GM12873 (cell line): ENCODE results near the gene NOL4.

Experiments
- CTCF ChIP-seq: IDR thresholded peaks from 2 replicates; pipeline ENCODE4 v1.5.1; 2012; ENCODE audit warnings: low read depth, mild to moderate bottlenecking, moderate library complexity, low read length, control low read depth; ENCODE audit not compliant: insufficient read depth; ENCODE audit errors: missing control alignments

NOL4 gene

GRCh38 chr18:34224423-34225217, at the start of gene NOL4:
NOL4 (minus strand) TSS chr18:34224913; CDS start chr18:34223253, 1,660 bp downstream.
- peak; percentile 45 for TF ChIP-seq CTCF

- TF ChIP-seq CTCF, result no peak
Observed at GRCh38 chr18:34261865-34262780, 37.4 kb upstream of the NOL4 start.

- TF ChIP-seq CTCF, result no peak
Observed at GRCh38 chr18:34258176-34258575, 33.5 kb upstream of the NOL4 start.

- no peak for TF ChIP-seq CTCF
Observed at GRCh38 chr18:34251919-34252318, 27.2 kb upstream of the NOL4 start.

GRCh38 chr18:34248727-34249126, 24.0 kb upstream of the NOL4 start:
- no peak for TF ChIP-seq CTCF

- TF ChIP-seq CTCF, result no peak
Observed at GRCh38 chr18:34242739-34243138, 18.0 kb upstream of the NOL4 start.

GRCh38 chr18:34225218-34225553, 473 bp upstream of the NOL4 start:
- TF ChIP-seq CTCF, result no peak
